ENCODE results near the gene SSTR4.

DNA sequence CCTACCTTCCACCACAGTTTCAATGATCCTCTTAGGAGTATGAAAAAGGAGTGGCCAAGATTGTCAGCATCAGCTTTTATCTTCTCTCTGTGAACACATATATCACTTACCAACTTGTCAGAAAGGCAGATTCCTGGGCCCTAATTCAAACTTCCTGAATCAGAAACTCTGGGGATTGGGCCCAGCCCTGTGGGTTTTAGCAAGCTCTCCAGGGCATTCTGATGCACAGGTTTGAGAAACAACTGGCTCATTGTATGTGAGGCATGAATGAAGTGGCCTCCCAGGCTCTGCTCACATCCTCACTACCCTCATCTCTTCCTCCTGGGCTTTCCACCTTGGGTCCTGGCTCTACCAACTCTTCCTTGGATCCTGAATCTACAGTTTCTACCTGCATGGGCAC lies 27.5 kb downstream of the SSTR4 start:
- no peak for TF ChIP-seq EZH2phosphoT487 (IDR thresholded peaks at IDR 0.05; ENCODE audit: borderline replicate concordance)
- TF ChIP-seq, protein P1, sequence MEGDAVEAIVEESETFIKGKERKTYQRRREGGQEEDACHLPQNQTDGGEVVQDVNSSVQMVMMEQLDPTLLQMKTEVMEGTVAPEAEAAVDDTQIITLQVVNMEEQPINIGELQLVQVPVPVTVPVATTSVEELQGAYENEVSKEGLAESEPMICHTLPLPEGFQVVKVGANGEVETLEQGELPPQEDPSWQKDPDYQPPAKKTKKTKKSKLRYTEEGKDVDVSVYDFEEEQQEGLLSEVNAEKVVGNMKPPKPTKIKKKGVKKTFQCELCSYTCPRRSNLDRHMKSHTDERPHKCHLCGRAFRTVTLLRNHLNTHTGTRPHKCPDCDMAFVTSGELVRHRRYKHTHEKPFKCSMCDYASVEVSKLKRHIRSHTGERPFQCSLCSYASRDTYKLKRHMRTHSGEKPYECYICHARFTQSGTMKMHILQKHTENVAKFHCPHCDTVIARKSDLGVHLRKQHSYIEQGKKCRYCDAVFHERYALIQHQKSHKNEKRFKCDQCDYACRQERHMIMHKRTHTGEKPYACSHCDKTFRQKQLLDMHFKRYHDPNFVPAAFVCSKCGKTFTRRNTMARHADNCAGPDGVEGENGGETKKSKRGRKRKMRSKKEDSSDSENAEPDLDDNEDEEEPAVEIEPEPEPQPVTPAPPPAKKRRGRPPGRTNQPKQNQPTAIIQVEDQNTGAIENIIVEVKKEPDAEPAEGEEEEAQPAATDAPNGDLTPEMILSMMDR (conservative IDR thresholded peaks at IDR 0.05; ENCODE audit: low read length), result no peak
